K562 (cell line): ENCODE data around the gene MCC. TPM values are rescaled to one million over a fixed set of nuclear protein-coding genes. Genes with fewer than 3 reads are reported as not detected.

Experiments used
- BHLHE40 ChIP-seq: IDR thresholded peaks from 2 replicates; pipeline ENCODE4 v1.6.1; 2011; ENCODE audit warnings: low read length, improper control_type of control experiment
- FOXM1 ChIP-seq, 2 experiments: fragments of 450-650 bp in 1 of 2; sonication (generic) in 1 of 2; formaldehyde crosslinking in 1 of 2; IDR thresholded peaks; 2 replicates each; pipeline versions ENCODE4 v1.6.1 to v1.9.0; 2017 to 2022; ENCODE audit warnings: low read depth in 2 of 2, mild to moderate bottlenecking in 2 of 2, missing genetic modification reagents in 1 of 2, moderate library complexity in 1 of 2
- HDAC1 ChIP-seq, 2 experiments: fragments of 450-650 bp; IDR thresholded peaks; 2 replicates each; pipeline ENCODE4 v1.6.1; 2016 to 2017; ENCODE audit warnings: inconsistent platforms in 1 of 2, mild to moderate bottlenecking in 1 of 2, moderate library complexity in 1 of 2
- ILK ChIP-seq: fragments of 450-650 bp; IDR thresholded peaks from 2 replicates; pipeline ENCODE4 v1.6.1; 2016; ENCODE audit warnings: missing genetic modification characterization, low read depth, mild to moderate bottlenecking, missing compliant biosample characterization, moderate library complexity, borderline replicate concordance
- KAT8 ChIP-seq: fragments of 450-650 bp; IDR thresholded peaks from 2 replicates; pipeline ENCODE4 v1.6.1; 2016; ENCODE audit warnings: low read depth, mild to moderate bottlenecking
- KHSRP ChIP-seq: fragments of 450-650 bp; IDR thresholded peaks from 2 replicates; pipeline ENCODE4 v1.6.1; 2017
- KLF16 ChIP-seq: IDR thresholded peaks from 2 replicates; pipeline ENCODE4 v1.6.1; 2016; ENCODE audit warnings: antibody characterized with exemption
- MAFF ChIP-seq: IDR thresholded peaks from 2 replicates; pipeline ENCODE4 v1.6.1; 2012; ENCODE audit warnings: low read length, improper control_type of control experiment
- MEIS2 ChIP-seq: fragments of 450-650 bp; IDR thresholded peaks from 2 replicates; pipeline ENCODE4 v1.6.1; 2014; ENCODE audit warnings: mild to moderate bottlenecking; ENCODE audit not compliant: partially characterized antibody
- NFRKB ChIP-seq: fragments of 450-650 bp; IDR thresholded peaks from 2 replicates; pipeline ENCODE4 v1.6.1; 2016; ENCODE audit warnings: low read depth
- PHTF2 ChIP-seq: fragments of 250-450 bp; sonication (Bioruptor Pico); IDR thresholded peaks from 2 replicates; pipeline ENCODE4 v1.5.0; 2021; ENCODE audit warnings: mild to moderate bottlenecking
- SMAD2 ChIP-seq: fragments of 150-350 bp; IDR thresholded peaks from 2 replicates; pipeline ENCODE4 v1.6.1; 2014; ENCODE audit warnings: low read depth, mild to moderate bottlenecking, low read length
- SOX6 ChIP-seq: fragments of 450-650 bp; IDR thresholded peaks from 2 replicates; pipeline ENCODE4 v1.6.1; 2014; ENCODE audit warnings: mild to moderate bottlenecking
- TOE1 ChIP-seq, 2 experiments: fragments of 450-650 bp in 1 of 2; sonication (generic) in 1 of 2; formaldehyde crosslinking in 1 of 2; IDR thresholded peaks; 2 replicates each; pipeline versions ENCODE4 v1.7.1 to v1.8.0; 2016 to 2022; ENCODE audit warnings: borderline replicate concordance in 2 of 2, mild to moderate bottlenecking in 2 of 2, antibody characterized with exemption in 1 of 2, inconsistent platforms in 1 of 2, low read depth in 1 of 2, missing genetic modification reagents in 1 of 2, moderate library complexity in 1 of 2
- ZNF12 ChIP-seq: sonication (generic); formaldehyde crosslinking; IDR thresholded peaks from 2 replicates; pipeline ENCODE4 v1.4.0; 2020; ENCODE audit warnings: mild to moderate bottlenecking, missing genetic modification reagents
- ZNF140 ChIP-seq: fragments of 250-450 bp; sonication (Bioruptor Pico); IDR thresholded peaks from 2 replicates; pipeline ENCODE4 v1.8.0; 2021; ENCODE audit warnings: moderate library complexity, mild to moderate bottlenecking, inconsistent platforms
- ZNF263 ChIP-seq: sonication (generic); formaldehyde crosslinking; IDR thresholded peaks from 2 replicates; pipeline ENCODE4 v1.8.0; 2022; ENCODE audit warnings: mild to moderate bottlenecking, missing genetic modification reagents, borderline replicate concordance
- ZNF277 ChIP-seq: fragments of 250-450 bp; sonication (Bioruptor Pico); IDR thresholded peaks from 2 replicates; pipeline ENCODE4 v1.8.0; 2022; ENCODE audit warnings: inconsistent platforms, mild to moderate bottlenecking, moderate library complexity, borderline replicate concordance
- ZNF395 ChIP-seq: fragments of 200-800 bp; sonication (Bioruptor generic); IDR thresholded peaks from 2 replicates; pipeline ENCODE4 v1.6.1; 2017; ENCODE audit warnings: missing genetic modification characterization, missing compliant biosample characterization
- ZNF444 ChIP-seq: fragments of 250-450 bp; sonication (Bioruptor Pico); IDR thresholded peaks from 2 replicates; pipeline ENCODE4 v1.4.0; 2020; ENCODE audit warnings: mild to moderate bottlenecking, moderate library complexity
- ZNF507 ChIP-seq: conservative IDR thresholded peaks from 2 replicates; pipeline ENCODE4 v1.6.1; 2017; ENCODE audit warnings: missing genetic modification characterization, missing compliant biosample characterization
- ZNF780A ChIP-seq: fragments of 250-450 bp; sonication (Bioruptor Pico); IDR thresholded peaks from 2 replicates; pipeline ENCODE4 v1.5.0; 2021; ENCODE audit warnings: mild to moderate bottlenecking
- polyA plus RNA-seq, 8 experiments: library from polyadenylated mRNA; depleted of rRNA in 4 of 8; stranded (reverse) in 5 of 8; unstranded in 3 of 8; fragments of >200 nt; fragmentation: Nextera tagmentation in 2 of 8; fragmentation: Illumina TruSeq in 1 of 8; extraction: Ambion mirVana in 2 of 8; extraction: Trizol in 1 of 8; gene quantifications; 2 replicates each; pipeline versions ENCODE4 v1.2.1 to v1.2.3, GENCODE V29; 2011 to 2014; ENCODE audit warnings: inconsistent platforms in 1 of 8, missing spikeins in 1 of 8
- total RNA-seq, 7 experiments: library from RNA; depleted of rRNA in 6 of 7; stranded (reverse); fragments of >200 nt in 6 of 7; fragmentation: Illumina TruSeq in 2 of 7; extraction: Trizol in 2 of 7; gene quantifications; 2 replicates each; pipeline versions ENCODE4 v1.2.1 to v1.2.3, GENCODE V29; 2011 to 2021; ENCODE audit warnings: low replicate concordance in 1 of 7

The MCC gene
- total and polyA plus RNA-seq, 9 of the 15 experiments (the other 6 are each of a cell fraction or from before 2014, with no cell fraction given), result 0.04 to 0.24 (median 0.06) TPM; not detected in 1

- no peak for TF ChIP-seq ZNF395
- TF ChIP-seq ZNF140 (CRISPR knock-in tag), result no peak
- TF ChIP-seq PHTF2 (CRISPR knock-in tag), result no peak
- no peak for TF ChIP-seq ZNF780A (CRISPR knock-in tag)
- TF ChIP-seq SMAD2, result no peak
- TF ChIP-seq ILK (tag), result no peak
- TF ChIP-seq KHSRP, result no peak
- no peak; the same call in 1 of the 2 replicates for TF ChIP-seq KLF16
- TF ChIP-seq SOX6, result peak; percentile 36; the same call in 1 of the 2 replicates
- TF ChIP-seq FOXM1 (IDR thresholded peaks at IDR 0.05; ENCODE audit: low read depth), result peak; percentile 61
- TF ChIP-seq FOXM1 (CRISPR knock-in tag; IDR thresholded peaks at IDR 0.05; ENCODE audit: low read depth), result no peak
- no peak for TF ChIP-seq ZNF444 (CRISPR knock-in tag)
- peak in 1 of 2 experiments; percentile 67; a peak in 1 of 4 replicates for TF ChIP-seq HDAC1 (IDR thresholded peaks at IDR 0.05)
- TF ChIP-seq ZNF277 (CRISPR knock-in tag), result no peak
- TF ChIP-seq MAFF, result no peak
- TF ChIP-seq MEIS2, result peak; percentile 88
- TF ChIP-seq NFRKB, result no peak
- no peak for TF ChIP-seq KAT8
- TF ChIP-seq BHLHE40, result peak; percentile 36; the same call in 1 of the 2 replicates
- TF ChIP-seq ZNF263, result no peak
- no peak for TF ChIP-seq ZNF507 (tag)
- TF ChIP-seq ZNF12 (CRISPR knock-in tag), result no peak
- TF ChIP-seq TOE1 (IDR thresholded peaks at IDR 0.05; ENCODE audit: borderline replicate concordance), result no peak
- TF ChIP-seq TOE1 (CRISPR knock-in tag; IDR thresholded peaks at IDR 0.05; ENCODE audit: borderline replicate concordance, low read depth), result no peak
Measured at GRCh38 chr5:113474100-113474728, 14.0 kb downstream of the MCC start (continued).
